KMS-11 (cell line): ENCODE data around the gene IPO8.
"Not testable (repeated sequence)": the region's sequence is repeated elsewhere in the genome, so short reads cannot be mapped to it uniquely, and the experiment has no call there.

ENCODE experiments used
- H2AFZ ChIP-seq: fragments of 200-600 bp; sonication (generic); 2 replicates; pipeline ENCODE4 v1.6.1; 2016; ENCODE audit warnings: antibody characterized with exemption, mixed run types, low read depth
- H3K27ac ChIP-seq: fragments of 200-600 bp; sonication (generic); 2 replicates; pipeline ENCODE4 v1.6.1; 2016; ENCODE audit warnings: mild to moderate bottlenecking, mixed run types
- H3K27me3 ChIP-seq: fragments of 200-600 bp; sonication (generic); 2 replicates; pipeline ENCODE4 v1.6.1; 2017; ENCODE audit warnings: mild to moderate bottlenecking, low read depth, mixed run types, moderate library complexity; ENCODE audit not compliant: insufficient read depth
- H3K36me3 ChIP-seq: fragments of 200-600 bp; sonication (generic); 2 replicates; pipeline ENCODE4 v1.6.1; 2017; ENCODE audit warnings: mild to moderate bottlenecking, mixed run types; ENCODE audit not compliant: insufficient read depth
- H3K4me1 ChIP-seq: fragments of 200-600 bp; sonication (generic); 2 replicates; pipeline ENCODE4 v1.6.1; 2016; ENCODE audit warnings: mild to moderate bottlenecking, low read depth, mixed run types; ENCODE audit not compliant: poor library complexity, severe bottlenecking
- H3K4me2 ChIP-seq: fragments of 200-600 bp; sonication (generic); 2 replicates; pipeline ENCODE4 v1.7.0; 2016; ENCODE audit warnings: mild to moderate bottlenecking, mixed run types
- H3K4me3 ChIP-seq: fragments of 200-600 bp; sonication (generic); IDR thresholded peaks from 2 replicates; pipeline ENCODE4 v1.6.1; 2017; ENCODE audit warnings: low read depth, low read length, mixed read lengths; ENCODE audit not compliant: insufficient read depth
- H3K79me2 ChIP-seq: fragments of 200-600 bp; sonication (generic); 2 replicates; pipeline ENCODE4 v1.6.1; 2016; ENCODE audit warnings: low read depth, mixed run types; ENCODE audit not compliant: insufficient read depth
- H3K9ac ChIP-seq: fragments of 200-600 bp; sonication (generic); 2 replicates; pipeline ENCODE4 v1.6.1; 2016; ENCODE audit warnings: mild to moderate bottlenecking, mixed run types
- H4K20me1 ChIP-seq: fragments of 200-600 bp; sonication (generic); 2 replicates; pipeline ENCODE4 v1.6.1; 2016; ENCODE audit warnings: mild to moderate bottlenecking, mixed run types; ENCODE audit not compliant: insufficient read depth
- TF ChIP-seq, protein P1 (sequence below): fragments of 200-600 bp; sonication (generic); conservative IDR thresholded peaks from 2 replicates; pipeline ENCODE4 v1.6.1; 2017; ENCODE audit warnings: low read depth, mild to moderate bottlenecking, antibody characterized with exemption, low read length, moderate library complexity, mixed read lengths

IPO8 gene

GRCh38 chr12:30630076-30630978, 65.3 kb downstream of the IPO8 start:
- no peak overlapping the region for H3K4me3 ChIP-seq
- no peaks in the 10 kb centered on the region; the same call in 1 of the 2 replicates for H3K36me3 ChIP-seq
- no peak overlapping the region for H3K9ac ChIP-seq

GRCh38 chr12:30626847-30627246, 68.8 kb downstream of the IPO8 start:
- no peaks in the 10 kb centered on the region for H4K20me1 ChIP-seq
- H3K27ac ChIP-seq: no peak overlapping the region
- H3K4me2 ChIP-seq: no peak overlapping the region
- no peaks in the 10 kb centered on the region for H3K4me1 ChIP-seq
- H3K79me2 ChIP-seq: no peaks in the 10 kb centered on the region
- H2AFZ ChIP-seq: no peak overlapping the region
- H3K4me3 ChIP-seq: no peak overlapping the region
- H3K27me3 ChIP-seq: no peaks in the 10 kb centered on the region
- TF ChIP-seq, protein P1, sequence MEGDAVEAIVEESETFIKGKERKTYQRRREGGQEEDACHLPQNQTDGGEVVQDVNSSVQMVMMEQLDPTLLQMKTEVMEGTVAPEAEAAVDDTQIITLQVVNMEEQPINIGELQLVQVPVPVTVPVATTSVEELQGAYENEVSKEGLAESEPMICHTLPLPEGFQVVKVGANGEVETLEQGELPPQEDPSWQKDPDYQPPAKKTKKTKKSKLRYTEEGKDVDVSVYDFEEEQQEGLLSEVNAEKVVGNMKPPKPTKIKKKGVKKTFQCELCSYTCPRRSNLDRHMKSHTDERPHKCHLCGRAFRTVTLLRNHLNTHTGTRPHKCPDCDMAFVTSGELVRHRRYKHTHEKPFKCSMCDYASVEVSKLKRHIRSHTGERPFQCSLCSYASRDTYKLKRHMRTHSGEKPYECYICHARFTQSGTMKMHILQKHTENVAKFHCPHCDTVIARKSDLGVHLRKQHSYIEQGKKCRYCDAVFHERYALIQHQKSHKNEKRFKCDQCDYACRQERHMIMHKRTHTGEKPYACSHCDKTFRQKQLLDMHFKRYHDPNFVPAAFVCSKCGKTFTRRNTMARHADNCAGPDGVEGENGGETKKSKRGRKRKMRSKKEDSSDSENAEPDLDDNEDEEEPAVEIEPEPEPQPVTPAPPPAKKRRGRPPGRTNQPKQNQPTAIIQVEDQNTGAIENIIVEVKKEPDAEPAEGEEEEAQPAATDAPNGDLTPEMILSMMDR: no peak
- H3K36me3 ChIP-seq: no peaks in the 10 kb centered on the region; the same call in 1 of the 2 replicates
- no peak overlapping the region for H3K9ac ChIP-seq

More at GRCh38 chr12:30630076-30630978, 65.3 kb downstream of the IPO8 start:
- no peak overlapping the region for H2AFZ ChIP-seq
- no peaks in the 10 kb centered on the region for H3K79me2 ChIP-seq
- H3K4me1 ChIP-seq: no peaks in the 10 kb centered on the region
- H3K27ac ChIP-seq: no peak overlapping the region
- no peak overlapping the region for H3K4me2 ChIP-seq
- H3K27me3 ChIP-seq: no peaks in the 10 kb centered on the region
- TF ChIP-seq, protein P1: no peak
- H4K20me1 ChIP-seq: no peaks in the 10 kb centered on the region

GRCh38 chr12:30624009-30624408, 71.7 kb downstream of the IPO8 start:
- no peaks in the 10 kb centered on the region for H3K36me3 ChIP-seq
- no peak overlapping the region for H3K4me3 ChIP-seq
- H3K9ac ChIP-seq: no peak overlapping the region
- no peaks in the 10 kb centered on the region for H3K27me3 ChIP-seq
- no peak overlapping the region for H3K4me2 ChIP-seq
- H2AFZ ChIP-seq: no peak overlapping the region
- no peaks in the 10 kb centered on the region for H3K4me1 ChIP-seq
- no peak overlapping the region for H3K27ac ChIP-seq
- no peaks in the 10 kb centered on the region for H4K20me1 ChIP-seq
- no peaks in the 10 kb centered on the region for H3K79me2 ChIP-seq
- TF ChIP-seq, protein P1: no peak

- Histone ChIP-seq H2AFZ (no peak overlapping the region), H3K4me3 (no peak overlapping the region), H3K36me3 (no peaks in the 10 kb centered on the region), H3K9ac (no peak overlapping the region), H3K27me3 (no peaks in the 10 kb centered on the region), H3K79me2 (no peaks in the 10 kb centered on the region), H3K4me1 (no peaks in the 10 kb centered on the region), H3K4me2 (no peak overlapping the region), H4K20me1 (no peaks in the 10 kb centered on the region), H3K27ac (no peak overlapping the region)
- TF ChIP-seq, protein P1: no peak
Measured at GRCh38 chr12:30622509-30622908, 73.2 kb downstream of the IPO8 start.

- not testable (repeated sequence) for H3K9ac ChIP-seq, H3K4me2 ChIP-seq, H2AFZ ChIP-seq, H3K79me2 ChIP-seq, H3K4me3 ChIP-seq, H3K4me1 ChIP-seq, H3K36me3 ChIP-seq, H4K20me1 ChIP-seq, H3K27ac ChIP-seq, H3K27me3 ChIP-seq
Measured at GRCh38 chr12:30621663-30622241, 73.9 kb downstream of the IPO8 start.
